ENCODE data around the gene ACSF3.

ACSF3 gene

GRCh38 chr16:89080196-89080853 is 13.3 kb upstream of the ACSF3 start:
- Histone ChIP-seq H3K4me1 (no peaks in the 10 kb centered on the region), H3K36me3 (no peaks in the 10 kb centered on the region), H3K4me3 (ENCODE audit: low read depth, low read length) (no peak overlapping the region), H3K9me3 (peaks cover 2% of the 10 kb centered on the region; the same call in 1 of the 2 replicates), H3K27me3 (peaks cover 34% of the 10 kb centered on the region)
- DNase-seq = no peak
- no peak for TF ChIP-seq CTCF (IDR thresholded peaks at IDR 0.05; ENCODE audit: low read depth, low read length)

GRCh38 chr16:89081556-89081955 is 12.1 kb upstream of the ACSF3 start:
- no peak for DNase-seq
- no peaks in the 10 kb centered on the region for H3K4me1 ChIP-seq
- H3K27me3 ChIP-seq = peaks cover 46% of the 10 kb centered on the region
- H3K4me3 ChIP-seq (ENCODE audit: low read depth, low read length) = no peak overlapping the region
- no peaks in the 10 kb centered on the region for H3K36me3 ChIP-seq
- TF ChIP-seq CTCF (IDR thresholded peaks at IDR 0.05; ENCODE audit: low read depth, low read length) = no peak
- peaks cover 3% of the 10 kb centered on the region; the same call in 1 of the 2 replicates for H3K9me3 ChIP-seq

GRCh38 chr16:89084411-89084810 is 9.2 kb upstream of the ACSF3 start:
- H3K9me3 ChIP-seq = peaks cover 3% of the 10 kb centered on the region; the same call in 1 of the 2 replicates
- no peaks in the 10 kb centered on the region for H3K36me3 ChIP-seq
- H3K4me1 ChIP-seq = no peaks in the 10 kb centered on the region
- no peak for TF ChIP-seq CTCF (IDR thresholded peaks at IDR 0.05; ENCODE audit: low read depth, low read length)
- no peak overlapping the region for H3K4me3 ChIP-seq (ENCODE audit: low read depth, low read length)
- H3K27me3 ChIP-seq = peaks cover 59% of the 10 kb centered on the region
- DNase-seq = no peak

GRCh38 chr16:89084814-89085612 is 8.6 kb upstream of the ACSF3 start:
- H3K36me3 ChIP-seq = no peaks in the 10 kb centered on the region
- no peak for TF ChIP-seq CTCF (IDR thresholded peaks at IDR 0.05; ENCODE audit: low read depth, low read length)
- DNase-seq = no peak
- peaks cover 3% of the 10 kb centered on the region; the same call in 1 of the 2 replicates for H3K9me3 ChIP-seq
- H3K27me3 ChIP-seq = peaks cover 59% of the 10 kb centered on the region
- H3K4me3 ChIP-seq (ENCODE audit: low read depth, low read length) = no peak overlapping the region
- no peaks in the 10 kb centered on the region for H3K4me1 ChIP-seq

- Histone ChIP-seq H3K9me3 (peaks cover 3% of the 10 kb centered on the region; the same call in 1 of the 2 replicates), H3K4me1 (no peaks in the 10 kb centered on the region), H3K4me3 (ENCODE audit: low read depth, low read length) (no peak overlapping the region), H3K27me3 (peaks cover 56% of the 10 kb centered on the region), H3K36me3 (no peaks in the 10 kb centered on the region)
- TF ChIP-seq CTCF (IDR thresholded peaks at IDR 0.05; ENCODE audit: low read depth, low read length) = no peak
- DNase-seq = no peak
These were observed 7.9 kb upstream of the ACSF3 start for GRCh38 chr16:89085755-89086154.

Data from BE2C (cell line).